Fibroblast of skin of scalp (primary cell): ENCODE data around the gene PDE6A.
A peak's percentile ranks its signal among the peaks of the same experiment; 100 is the strongest.
"Not testable (repeated sequence)": the region's sequence is repeated elsewhere in the genome, so short reads cannot be mapped to it uniquely, and the experiment has no call there.

Experiments
- DNase-seq: peaks from one replicate; pipeline ENCODE4 v3.0.0-alpha.2; 2013

Gene PDE6A

DNA sequence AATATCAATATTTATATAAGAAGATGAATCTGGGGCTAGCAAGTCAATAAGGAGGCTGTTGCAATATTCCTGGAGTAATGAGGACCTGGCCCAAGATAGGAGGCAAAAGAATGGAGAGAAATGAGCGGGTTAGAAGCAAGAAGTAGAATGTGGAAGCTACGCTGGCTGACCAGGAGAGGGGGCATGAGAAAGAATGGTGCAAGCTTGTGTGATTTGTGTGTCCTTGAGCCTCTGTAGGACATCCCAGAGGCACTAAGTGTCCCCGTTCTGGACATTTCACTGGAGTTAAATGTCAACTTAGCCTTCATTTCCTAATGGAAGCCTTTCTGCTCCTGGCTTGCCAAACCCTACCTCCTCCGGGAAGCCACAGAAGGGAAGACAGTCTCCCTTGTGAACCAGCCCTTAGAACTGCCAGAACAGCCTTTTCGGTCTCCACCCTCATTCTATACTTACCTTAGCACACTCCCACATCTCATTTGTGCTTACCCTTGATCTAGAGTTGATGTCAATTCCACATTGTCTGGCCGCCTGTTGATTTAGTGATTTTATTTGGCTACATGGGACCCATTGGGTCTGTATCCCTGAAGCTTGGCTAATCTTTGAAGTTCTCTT is 6.7 kb upstream of the PDE6A start:
- no peak for DNase-seq

DNA sequence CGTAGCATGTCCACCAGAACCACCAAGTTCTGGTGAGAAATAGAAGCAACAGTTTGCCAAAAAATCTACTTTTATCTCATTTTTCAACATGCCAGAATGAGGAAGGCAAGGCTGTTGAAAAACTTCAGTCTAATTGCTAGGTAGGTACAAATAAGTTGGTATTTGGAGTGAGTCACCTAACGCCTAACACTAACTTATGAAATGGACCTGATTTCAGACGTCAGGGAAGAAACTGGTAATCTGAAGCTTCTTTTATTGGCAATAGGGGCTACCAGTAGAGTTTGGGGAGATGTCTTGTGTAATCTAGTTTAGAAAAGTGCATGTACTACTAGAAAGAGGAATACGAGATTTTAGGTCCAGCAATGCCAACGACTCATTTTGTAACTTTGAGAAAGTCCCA is 4.4 kb upstream of the PDE6A start:
- no peak for DNase-seq

DNA sequence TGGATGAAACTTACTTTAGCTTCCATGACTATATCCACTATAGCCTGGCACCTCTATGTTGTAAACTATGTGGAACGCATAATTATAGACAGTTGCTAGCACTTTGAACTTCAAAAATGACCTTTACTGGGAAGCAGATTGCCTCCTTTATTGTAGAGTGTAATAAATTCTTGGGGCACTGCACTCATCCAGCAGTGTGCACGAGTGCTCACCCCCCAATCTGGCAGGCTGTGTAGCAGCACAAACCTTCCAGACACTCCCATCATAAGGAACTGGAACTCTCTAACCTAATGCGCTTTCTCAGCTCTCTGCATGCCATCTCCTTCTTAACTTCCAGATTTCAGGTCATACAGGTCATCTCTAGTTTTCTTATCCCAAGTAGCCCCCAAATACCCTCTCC is 1.5 kb upstream of the PDE6A start:
- no peak for DNase-seq

DNA sequence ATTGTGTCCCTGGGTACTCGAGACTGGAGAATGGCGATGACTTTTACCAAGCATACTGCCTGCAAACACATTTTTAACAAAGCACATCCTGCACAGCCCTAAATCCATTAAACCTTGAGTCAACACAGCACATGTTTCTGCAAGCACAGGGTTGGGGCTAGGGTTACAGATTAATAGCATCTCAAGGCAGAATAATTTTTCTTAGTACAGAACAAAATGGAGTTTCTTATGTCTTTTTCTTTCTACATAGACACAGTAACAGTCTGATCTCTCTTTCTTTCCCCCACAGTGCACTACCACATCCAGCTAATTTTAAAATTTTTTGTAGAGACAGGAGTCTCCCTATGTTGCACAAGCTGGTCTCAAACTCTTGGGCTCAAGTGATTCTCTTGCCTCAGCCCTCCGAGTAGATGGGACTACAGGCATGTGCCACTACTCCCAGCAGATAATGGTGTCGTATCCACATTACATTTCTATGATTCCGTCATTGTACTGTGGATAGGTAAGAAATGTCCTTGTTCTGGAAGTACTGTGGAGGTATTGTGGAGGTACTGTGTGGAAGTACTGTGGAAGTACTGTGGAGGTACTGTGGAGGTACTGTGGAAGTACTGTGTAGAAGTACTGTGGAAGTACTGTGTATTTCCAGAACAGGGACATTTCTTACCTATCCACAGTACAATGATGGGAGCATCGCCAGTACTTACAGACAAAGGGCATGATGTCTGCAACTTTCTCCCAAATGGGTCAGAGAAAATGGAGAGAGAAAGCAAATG is 1.2 kb downstream of the PDE6A start:
- not testable (repeated sequence) for DNase-seq

DNA sequence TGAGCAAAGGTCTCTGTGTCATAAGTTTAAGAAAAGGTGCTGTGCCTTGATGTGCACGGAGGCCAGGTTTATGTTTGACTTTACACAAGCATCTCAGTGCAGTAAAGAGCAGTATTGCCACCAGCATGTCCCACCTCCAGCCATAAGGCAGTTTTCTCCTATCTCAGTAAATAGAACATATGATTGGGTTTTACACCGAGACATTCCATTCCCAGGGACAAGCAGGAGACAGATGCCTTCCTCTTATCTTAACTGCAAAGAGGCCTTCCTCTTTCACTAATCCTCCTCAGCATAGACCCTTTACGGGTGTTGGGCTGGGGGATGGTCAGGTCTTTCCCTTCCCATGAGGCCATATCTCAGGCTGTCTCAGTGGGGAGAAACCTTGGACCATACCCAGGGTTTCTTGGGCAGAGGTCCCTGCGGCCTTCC is 1.8 kb downstream of the PDE6A start:
- DNase-seq: not testable (repeated sequence)

DNA sequence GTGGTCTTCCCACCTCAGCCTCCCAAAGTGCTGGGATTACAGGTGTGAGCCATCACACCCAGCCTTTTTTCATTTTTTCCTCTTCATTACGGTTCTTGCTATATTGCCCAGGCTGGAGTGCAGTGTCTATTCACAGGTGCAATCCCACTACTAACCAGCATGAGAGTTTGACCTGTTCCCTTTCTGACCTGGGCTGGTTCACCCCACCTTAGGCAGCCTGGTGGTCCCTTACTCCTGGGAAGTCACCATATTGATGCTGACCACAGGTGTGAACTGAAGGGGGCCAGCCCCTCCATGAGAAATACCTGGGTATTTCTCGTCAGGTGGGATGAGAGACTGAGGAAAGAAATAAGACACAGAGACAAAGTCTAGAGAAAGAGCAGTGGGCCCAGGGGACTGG is 2.4 kb downstream of the PDE6A start:
- no peak for DNase-seq

DNA sequence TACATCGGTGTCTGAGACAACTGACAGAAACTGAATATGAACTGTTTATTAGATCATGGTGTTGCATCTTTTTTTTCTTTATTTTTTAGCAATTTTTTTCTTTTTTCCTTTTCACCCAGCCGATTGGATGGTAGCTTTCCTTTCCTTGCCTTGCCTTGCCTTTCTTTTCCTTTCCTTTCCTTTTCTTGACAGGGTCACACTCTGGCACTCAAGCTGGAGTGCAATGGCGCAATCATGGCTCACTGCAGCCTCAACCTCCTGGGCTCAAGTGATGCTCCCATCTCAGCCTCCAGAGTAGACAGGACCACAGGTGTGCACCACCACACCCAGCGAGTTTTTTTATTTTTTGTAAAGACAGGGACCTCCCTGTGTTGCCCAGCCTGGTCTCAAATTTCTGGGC is 2.8 kb downstream of the PDE6A start:
- no peak for DNase-seq

DNA sequence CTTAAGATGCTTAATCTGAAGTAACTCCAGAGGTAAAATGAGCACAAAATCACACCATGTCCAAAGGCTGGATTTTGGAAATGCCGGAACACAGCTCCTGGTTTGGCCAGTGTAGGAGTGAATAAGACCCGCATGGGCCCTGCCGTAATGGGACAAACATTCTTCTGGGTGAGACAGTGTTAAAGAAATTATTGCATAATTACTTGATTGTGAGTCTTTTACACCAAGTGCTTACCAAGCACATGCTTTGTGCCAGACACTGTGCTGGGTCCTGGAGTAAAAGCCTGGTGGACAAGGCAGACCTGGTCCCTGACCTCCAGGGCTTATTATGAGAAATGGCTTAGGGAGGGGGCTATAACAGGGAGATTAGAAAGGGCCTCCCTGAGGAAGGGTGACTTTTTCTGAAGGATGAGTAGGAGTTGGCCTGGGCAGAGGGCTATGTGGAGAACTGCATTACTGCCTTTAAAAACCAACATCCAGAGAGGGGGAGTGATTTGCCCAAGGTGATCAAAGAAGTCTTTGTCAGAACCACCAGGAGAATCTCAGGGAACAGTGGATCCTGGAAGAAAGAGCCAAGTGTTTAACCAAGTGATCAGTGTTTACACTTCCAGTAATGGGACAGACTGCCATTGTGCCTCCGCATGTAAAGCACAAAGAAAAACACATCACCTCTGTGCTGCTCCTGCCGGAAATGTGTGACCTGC is 3.5 kb downstream of the PDE6A start:
- DNase-seq: no peak

DNA sequence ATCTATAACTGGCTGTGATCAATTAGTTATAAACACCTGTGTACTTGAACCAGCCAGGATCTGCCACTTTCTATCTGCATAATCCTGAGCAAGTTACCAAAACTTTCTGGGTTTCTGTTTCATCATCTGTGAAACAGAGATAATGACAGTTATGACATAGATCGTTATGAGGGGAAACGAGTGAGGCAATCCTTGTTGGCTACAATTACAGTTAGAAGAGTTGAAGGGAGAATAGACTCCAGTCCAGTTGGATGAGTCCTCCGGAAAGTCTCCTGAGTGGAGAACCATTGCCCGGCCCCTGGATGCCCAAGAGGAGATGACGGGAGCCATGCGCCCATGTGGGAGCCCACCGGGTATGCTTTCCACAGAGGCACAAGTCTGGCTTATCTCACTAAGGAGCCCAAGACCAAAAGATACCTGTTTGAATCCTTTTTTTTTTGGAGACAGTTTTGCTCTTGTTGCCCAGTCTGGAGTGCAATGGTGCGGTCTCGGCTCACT is 4.5 kb downstream of the PDE6A start:
- no peak for DNase-seq

DNA sequence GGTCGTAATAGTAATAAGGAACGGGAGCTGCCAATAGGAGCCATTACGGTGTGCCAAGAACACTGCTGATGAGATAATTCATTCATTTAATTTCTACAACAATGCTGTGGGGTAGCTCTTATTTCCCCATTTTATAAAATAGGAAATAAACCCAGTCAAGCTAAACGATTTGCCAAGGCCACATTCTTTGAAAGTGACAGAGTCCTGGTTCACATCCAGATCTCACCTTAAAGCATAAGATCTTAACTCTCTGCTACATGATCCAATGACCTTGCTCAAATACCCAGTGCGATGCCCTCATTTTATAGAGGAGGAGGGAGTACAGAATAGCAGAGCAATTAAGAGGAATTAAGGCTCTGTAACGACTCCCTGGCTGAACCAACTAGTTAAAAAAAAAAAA is 5.0 kb downstream of the PDE6A start:
- no peak for DNase-seq

DNA sequence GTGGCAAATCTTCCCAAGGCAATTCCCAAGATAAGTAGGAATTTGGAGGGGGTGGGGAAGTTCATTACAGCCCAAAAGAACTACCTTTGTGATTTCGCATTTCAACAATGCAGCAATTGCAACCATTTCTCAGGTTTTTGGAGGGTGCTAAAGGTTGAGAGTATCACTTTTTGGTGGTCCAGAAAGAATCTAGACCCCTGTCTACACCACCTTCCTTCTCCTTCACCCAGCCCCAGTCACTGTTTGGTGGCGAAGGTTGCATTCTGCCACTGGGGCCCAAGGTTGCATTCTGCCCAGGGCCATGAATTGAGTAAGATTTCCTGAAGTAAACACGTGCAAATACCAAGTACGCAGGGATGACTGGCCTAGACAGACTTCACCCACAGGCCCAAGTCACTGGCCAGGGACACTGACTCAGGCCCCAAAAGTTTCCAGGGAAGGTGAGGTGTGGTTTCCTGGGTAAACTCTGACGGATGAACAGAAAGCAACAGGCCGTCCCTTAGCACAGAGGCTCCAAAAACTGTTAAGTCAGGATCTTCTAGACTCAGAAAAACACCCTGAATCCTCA is 5.7 kb downstream of the PDE6A start:
- DNase-seq: peak; percentile 24

DNA sequence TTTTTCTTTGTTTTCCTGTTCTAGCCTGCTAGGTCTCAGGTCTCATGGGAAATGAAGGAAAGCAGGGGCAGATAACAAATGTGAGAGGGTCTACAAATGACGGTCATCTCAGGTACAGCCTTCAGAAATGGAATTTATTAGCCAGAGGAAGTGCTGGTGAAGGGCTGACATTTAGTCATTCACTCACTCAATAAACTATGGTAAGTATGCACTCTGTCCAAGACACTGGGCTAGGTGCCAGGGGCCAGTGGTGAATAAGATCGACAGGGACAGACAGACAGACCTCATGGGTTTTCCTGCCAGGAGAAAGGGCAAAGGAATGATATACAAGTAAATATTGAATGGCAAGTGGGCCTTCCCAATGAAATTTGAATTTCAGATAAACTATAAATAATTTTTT is 6.3 kb downstream of the PDE6A start:
- peak; percentile 80 for DNase-seq

DNA sequence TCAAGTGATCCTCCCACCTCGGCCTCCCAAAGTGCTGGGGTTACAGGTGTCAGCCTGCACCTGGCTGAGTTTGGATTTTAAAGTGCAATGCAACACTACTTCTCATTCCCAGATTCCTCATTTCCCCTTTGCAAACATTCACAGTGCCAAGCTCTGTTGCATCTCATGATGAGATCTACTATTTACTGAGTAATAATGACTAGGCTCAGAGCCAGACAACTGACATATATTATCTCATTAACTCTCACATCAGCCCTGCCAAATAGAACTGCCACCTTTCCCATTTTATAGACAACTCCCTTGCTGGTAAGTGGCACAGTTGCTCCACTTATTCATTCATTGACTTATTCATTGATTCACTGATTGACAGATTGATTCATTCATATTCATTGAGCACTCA is 7.0 kb downstream of the PDE6A start:
- no peak for DNase-seq

DNA sequence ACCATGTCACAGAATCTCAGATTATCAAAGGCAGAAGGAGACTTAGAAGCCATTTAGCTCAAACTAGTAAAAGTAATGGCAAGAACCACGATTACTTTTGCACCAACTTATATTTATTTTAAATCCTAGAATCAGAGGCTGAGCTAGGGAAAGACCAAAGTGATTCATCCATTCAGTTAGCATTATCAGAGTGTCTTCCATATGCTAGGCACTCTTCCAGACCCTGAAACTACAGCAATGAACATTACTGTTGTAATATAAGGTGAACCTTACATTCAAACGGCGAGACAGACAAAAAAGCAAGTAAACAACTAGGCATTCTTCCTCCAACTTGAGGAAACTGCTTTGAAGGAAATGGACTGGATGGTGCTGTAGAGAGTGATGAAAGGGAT is 7.9 kb downstream of the PDE6A start:
- DNase-seq: no peak

DNA sequence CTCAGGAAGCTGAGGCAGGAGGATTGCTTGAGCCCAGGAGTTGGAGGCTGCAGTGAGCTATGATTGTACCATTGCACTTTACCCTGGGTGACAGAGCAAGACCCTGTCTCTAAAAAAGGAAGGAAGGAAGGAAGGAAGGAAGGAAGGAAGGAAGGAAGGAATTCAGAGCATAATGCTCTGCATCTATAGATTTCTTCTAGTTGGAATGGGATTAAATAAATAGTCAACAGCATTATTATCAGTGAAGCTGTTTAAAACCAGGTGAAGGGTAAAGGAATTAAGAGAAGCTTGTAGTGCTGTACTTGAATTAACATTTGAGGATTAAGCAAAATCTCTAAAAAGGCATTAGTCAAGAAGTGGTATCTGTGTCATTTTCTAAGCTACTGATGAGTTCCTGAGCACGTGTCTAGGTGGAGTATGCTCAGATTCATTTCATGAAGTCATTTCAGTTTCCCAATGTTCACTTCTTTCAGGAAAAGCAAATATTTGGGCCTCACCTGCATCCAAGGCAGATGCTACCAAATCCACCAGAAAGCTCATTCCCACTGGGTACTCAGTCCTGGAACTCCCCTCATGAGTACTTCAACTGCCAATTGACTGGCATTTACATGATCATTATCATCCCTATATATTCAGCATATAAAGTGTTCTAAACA is 8.4 kb downstream of the PDE6A start:
- no peak for DNase-seq

DNA sequence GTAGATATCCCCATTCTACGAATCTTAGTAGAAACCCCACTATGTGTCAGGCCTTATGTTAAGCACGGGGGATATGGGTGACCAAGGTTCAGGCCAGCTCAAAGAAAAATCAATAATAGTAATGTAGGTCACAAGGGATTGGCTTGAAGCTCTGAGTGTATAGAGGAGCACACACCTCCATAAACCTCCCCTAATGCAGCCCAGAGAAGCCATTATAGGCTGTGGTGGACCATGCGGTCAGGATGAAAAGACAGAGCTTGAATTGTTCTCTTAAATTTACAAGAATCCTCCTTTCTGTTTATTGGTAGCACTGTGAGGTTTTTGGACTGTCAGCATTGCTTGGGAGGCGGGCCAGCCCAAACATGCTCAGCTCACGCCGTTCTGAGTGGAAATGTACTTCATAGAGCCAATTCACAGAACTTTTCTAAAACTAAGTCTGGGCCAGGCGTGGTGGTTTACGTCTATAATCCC is 9.1 kb downstream of the PDE6A start:
- no peak for DNase-seq

DNA sequence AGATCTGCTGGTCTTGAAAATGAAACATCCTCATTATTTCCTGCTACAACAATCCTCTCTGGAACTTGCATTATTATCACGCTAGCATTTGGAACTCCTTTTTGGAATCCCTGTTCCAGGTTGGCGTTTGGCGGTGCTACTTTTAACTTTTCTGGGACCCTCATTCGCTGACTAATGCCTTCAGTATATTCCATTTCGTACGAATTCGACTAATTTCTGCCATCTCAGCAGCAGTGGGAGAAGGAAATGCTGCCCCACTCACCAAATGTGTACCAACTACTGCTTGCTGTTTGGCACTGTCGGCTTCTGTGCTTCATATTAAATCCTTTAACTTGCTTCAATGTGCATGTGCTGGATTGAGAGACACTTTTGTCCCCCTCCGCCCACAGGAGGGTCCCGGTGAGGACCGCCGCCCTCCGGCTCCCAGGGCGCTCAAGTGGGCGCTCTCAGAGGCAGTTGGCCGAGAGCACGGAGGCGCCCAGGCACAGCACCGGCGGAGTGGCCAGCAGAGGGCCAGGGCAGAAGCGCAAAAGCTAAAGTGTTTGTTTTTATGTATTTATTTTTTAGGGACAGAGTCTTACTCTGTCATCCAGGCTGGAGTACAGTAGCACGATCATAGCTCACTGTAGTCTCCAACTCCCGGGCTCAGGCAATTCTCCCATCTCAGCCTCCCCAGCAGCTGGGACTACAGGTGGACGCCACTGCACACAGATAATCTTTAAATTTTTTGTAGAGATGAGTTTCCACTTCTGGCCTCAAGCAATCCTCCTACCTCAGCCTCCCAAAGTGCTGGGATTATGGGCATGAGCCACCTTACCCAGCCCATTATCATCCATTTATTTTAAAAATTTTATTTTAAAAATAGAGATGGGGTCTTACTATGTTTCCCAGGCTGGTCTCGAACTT is 11.9 kb downstream of the PDE6A start:
- no peak for DNase-seq

DNA sequence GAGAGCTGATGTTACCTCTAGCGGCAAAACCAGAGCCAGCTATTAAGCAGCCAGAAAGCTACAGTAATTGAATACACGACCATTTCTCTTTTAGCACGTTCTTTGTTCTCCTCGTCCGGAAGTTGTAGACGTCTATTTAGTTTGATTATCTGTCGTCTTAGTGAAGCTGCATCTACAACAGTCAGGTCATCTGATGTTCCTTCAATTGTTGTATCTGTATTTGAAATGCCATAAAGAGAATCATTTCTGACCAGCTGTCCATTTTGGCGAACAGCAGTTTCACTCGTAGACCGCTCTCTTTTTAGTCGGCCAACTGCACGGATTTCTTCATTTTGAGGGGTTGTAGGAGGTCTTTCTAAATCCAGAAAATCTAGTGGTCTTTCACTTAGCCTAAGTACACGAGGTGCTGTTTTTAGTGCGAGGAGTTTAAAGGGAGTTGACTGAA is 12.6 kb downstream of the PDE6A start:
- no peak for DNase-seq

DNA sequence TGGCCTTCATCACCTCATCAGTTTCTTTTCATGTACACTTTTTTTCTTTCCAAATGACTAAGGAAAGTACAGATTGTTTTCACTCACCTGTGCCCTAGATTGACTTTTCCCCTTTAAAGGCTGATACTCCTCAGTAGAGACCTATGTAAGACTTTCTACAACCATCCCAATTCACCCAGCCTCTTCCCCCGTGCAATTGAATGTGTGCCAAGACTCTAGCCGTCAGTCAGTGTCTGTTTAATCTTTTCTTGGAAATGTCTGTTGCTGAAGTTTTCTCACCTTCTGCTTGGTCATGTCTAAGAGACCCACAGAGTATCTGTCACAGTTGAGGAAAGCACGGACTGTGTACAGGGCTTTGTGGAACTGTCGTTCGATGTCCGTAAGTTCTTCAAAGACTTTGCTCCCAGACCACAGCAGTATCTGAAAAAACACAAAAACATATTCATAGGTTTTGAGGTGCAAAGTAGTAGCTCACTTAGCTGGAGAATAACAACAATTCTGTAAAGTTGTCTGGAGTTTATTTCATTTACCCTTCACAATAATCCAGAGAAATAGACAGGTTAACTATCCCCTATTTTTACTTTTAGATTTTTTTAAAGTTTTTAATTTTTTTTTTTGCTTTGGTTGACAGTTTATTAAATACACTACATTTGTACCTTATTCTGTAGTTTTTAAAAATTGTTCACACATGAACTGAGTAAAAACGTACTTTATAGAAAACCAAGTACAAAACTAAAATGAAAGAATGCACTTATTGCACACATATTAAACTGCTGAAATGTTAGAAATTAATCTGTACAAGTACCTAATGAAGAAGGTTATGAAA is 13.6 kb downstream of the PDE6A start:
- DNase-seq: no peak

DNA sequence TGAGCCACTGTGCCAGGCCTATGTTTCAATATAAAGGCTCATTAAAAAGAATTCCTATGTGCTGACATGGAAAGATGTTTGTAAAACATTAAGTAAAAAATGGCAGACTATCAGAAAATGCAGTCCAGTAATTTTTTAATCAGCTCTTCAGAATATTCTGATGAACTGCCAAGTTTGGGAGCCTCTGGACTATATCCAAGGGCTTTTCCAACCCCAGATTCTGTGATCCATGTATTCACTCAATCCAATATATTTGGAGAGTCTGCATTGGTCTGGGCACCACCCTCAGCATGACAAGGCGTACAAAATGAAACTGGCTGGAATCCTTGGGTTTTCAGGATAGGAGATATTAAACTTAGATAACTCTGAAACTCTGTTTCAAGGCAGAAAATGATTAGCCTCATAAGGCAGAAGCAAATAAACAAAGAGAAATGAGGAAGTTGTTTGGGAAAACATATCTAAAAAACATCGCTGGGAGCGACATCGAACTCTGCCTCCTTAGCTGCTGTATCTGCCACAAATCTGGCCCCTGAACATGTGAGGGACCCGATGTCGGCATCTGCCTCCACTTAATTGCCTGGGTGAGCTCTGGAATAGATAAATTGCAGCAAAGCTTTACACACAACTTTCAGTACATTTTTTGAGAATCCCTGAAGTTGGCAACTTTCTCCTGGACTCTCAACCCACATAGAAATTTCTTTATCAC is 14.4 kb downstream of the PDE6A start:
- no peak for DNase-seq
